ENCODE results near the gene CDC42EP1. TPM values are rescaled to one million over a fixed set of nuclear protein-coding genes. Genes with fewer than 3 reads are reported as not detected.

CDC42EP1 gene
- total RNA-seq, 1 experiment from 2014 or later, result 12.7 TPM

- Mint-ChIP-seq H3K36me3 (no peaks in the 10 kb centered on the region), H3K4me1 (peaks cover 33% of the 10 kb centered on the region), H3K9me3 (no peaks in the 10 kb centered on the region), H3K27ac (peak overlapping the region; percentile 90), H3K4me3 (peak overlapping the region; percentile 13; the same call in 1 of the 2 replicates), H3K27me3 (ENCODE audit: low read depth) (peaks cover 8% of the 10 kb centered on the region; the same call in 1 of the 2 replicates)
- ATAC-seq, result peak; percentile 41
- ChIA-PET CTCF (interaction anchor here (0.5 to 16.5 kb wide), 21 partner anchors 17 to 548 kb away, joined by 3 to 728 read pairs (median 4); partner anchors contain the start of genes CDC42EP1, GGA1 and PDXP), POLR2A (interaction anchor here (0.5 to 2.7 kb wide), 9 partner anchors 11 to 120 kb away, joined by 3 to 24 read pairs (median 11); partner anchors contain the start of genes CDC42EP1 and GGA1)
- peak; percentile 64 for DNase-seq (ENCODE audit: low spot score)
- TF ChIP-seq GRHL2 (CRISPR knock-in tag; IDR thresholded peaks at IDR 0.05; ENCODE audit: insufficient replicate concordance, severe bottlenecking) (no peak), TEAD1 (CRISPR knock-in tag; IDR thresholded peaks at IDR 0.05) (0 out of 2 replicates have a peak, but pooled peaks have one; percentile 7), ZNF396 (CRISPR knock-in tag; IDR thresholded peaks at IDR 0.05; ENCODE audit: borderline replicate concordance) (no peak), ZNF219 (CRISPR knock-in tag; IDR thresholded peaks at IDR 0.05; ENCODE audit: borderline replicate concordance) (no peak), GABPB1 (CRISPR knock-in tag; IDR thresholded peaks at IDR 0.05) (0 out of 2 replicates have a peak, but pooled peaks have one; percentile 24), E2F5 (CRISPR knock-in tag; IDR thresholded peaks at IDR 0.05) (no peak), ZNF121 (CRISPR knock-in tag; IDR thresholded peaks at IDR 0.05) (peak; percentile 43; the same call in 1 of the 2 replicates), TP53 (CRISPR knock-in tag; IDR thresholded peaks at IDR 0.05) (no peak)
Observed at GRCh38 chr22:37546437-37547250, 13.6 kb upstream of the CDC42EP1 start.

GRCh38 chr22:37547251-37547741 lies 13.0 kb upstream of the CDC42EP1 start:
- ChIA-PET CTCF (interaction anchor here (0.8 to 16.5 kb wide), 9 partner anchors 17 to 81 kb away, joined by 3 to 728 read pairs (median 5); partner anchors contain the start of genes CDC42EP1 and GGA1), POLR2A (interaction anchor here (0.6 to 2.7 kb wide), 5 partner anchors 13 to 60 kb away, joined by 3 to 24 read pairs (median 14); partner anchors contain the start of genes CDC42EP1 and GGA1)
- Mint-ChIP-seq H3K9me3 (no peaks in the 10 kb centered on the region), H3K36me3 (no peaks in the 10 kb centered on the region), H3K27me3 (ENCODE audit: low read depth) (peaks cover 8% of the 10 kb centered on the region; the same call in 1 of the 2 replicates), H3K4me3 (no peak overlapping the region), H3K4me1 (peaks cover 32% of the 10 kb centered on the region), H3K27ac (peak overlapping the region; percentile 71; the same call in 1 of the 2 replicates)
- TF ChIP-seq E2F5 (CRISPR knock-in tag; IDR thresholded peaks at IDR 0.05), result no peak
- TF ChIP-seq ATF2 (CRISPR knock-in tag; IDR thresholded peaks at IDR 0.05; ENCODE audit: borderline replicate concordance, low read depth), result no peak
- DNase-seq (ENCODE audit: low spot score) (no peak), ATAC-seq (no peak)

GRCh38 chr22:37549704-37550059 lies 10.6 kb upstream of the CDC42EP1 start:
- peaks cover 8% of the 10 kb centered on the region; the same call in 1 of the 2 replicates for H3K27me3 Mint-ChIP-seq (ENCODE audit: low read depth)
- H3K27ac Mint-ChIP-seq, result no peak overlapping the region
- no peak for ATAC-seq
- no peaks in the 10 kb centered on the region for H3K9me3 Mint-ChIP-seq
- no peak overlapping the region for H3K4me3 Mint-ChIP-seq
- H3K36me3 Mint-ChIP-seq, result no peaks in the 10 kb centered on the region
- peaks cover 40% of the 10 kb centered on the region for H3K4me1 Mint-ChIP-seq
- ChIA-PET CTCF (interaction anchor here (0.7 to 16.5 kb wide), 8 partner anchors 9 to 60 kb away, joined by 3 to 728 read pairs (median 4); partner anchors contain the start of genes CDC42EP1 and GGA1), POLR2A (interaction anchor here (0.6 kb wide), 2 partner anchors 9 to 69 kb away, joined by 3 to 5 read pairs; no protein-coding TSS in a partner anchor)
- no peak for DNase-seq (ENCODE audit: low spot score)
- TF ChIP-seq IRF2 (CRISPR knock-in tag; IDR thresholded peaks at IDR 0.05; ENCODE audit: borderline replicate concordance, low read depth), result no peak
- TF ChIP-seq ATF2 (CRISPR knock-in tag; IDR thresholded peaks at IDR 0.05; ENCODE audit: borderline replicate concordance, low read depth), result no peak
- TF ChIP-seq ETV6 (CRISPR knock-in tag; IDR thresholded peaks at IDR 0.05), result no peak
- TF ChIP-seq NFYB (CRISPR knock-in tag; conservative IDR thresholded peaks at IDR 0.05; ENCODE audit: low read depth), result no peak
- TF ChIP-seq PRDM15 (CRISPR knock-in tag; IDR thresholded peaks at IDR 0.05), result no peak
- no peak for TF ChIP-seq AR (CRISPR knock-in tag; IDR thresholded peaks at IDR 0.05)
- TF ChIP-seq RELA (CRISPR knock-in tag; IDR thresholded peaks at IDR 0.05; ENCODE audit: borderline replicate concordance), result no peak

Data from WTC11 (cell line).